Prostate gland (tissue), 2 donors: ENCODE results near the gene CLEC12A. TPM values are rescaled to one million over a fixed set of nuclear protein-coding genes. Genes with fewer than 3 reads are reported as not detected.

Experiments
- DNase-seq: peaks from one replicate; pipeline ENCODE4 v3.0.0-alpha.2; 2019; ENCODE audit warnings: low spot score
- H3K27ac ChIP-seq, 2 donors: fragments of 200-600 bp; sonication (generic); 2 replicates each; pipeline ENCODE4 v1.5.1; 2017 to 2019
- H3K27me3 ChIP-seq: fragments of 200-600 bp; sonication (generic); replicated peaks from 2 replicates; pipeline ENCODE4 v1.5.1; 2019; ENCODE audit not compliant: insufficient read depth
- H3K36me3 ChIP-seq, 2 donors: fragments of 200-600 bp; sonication (generic); 1 replicate in 1 of 2; 2 replicates in 1 of 2; pipeline versions ENCODE4 v1.5.1 to v1.8.1; 2017 to 2019
- H3K4me1 ChIP-seq: fragments of 200-600 bp; sonication (generic); replicated peaks from 2 replicates; pipeline ENCODE4 v1.5.1; 2019
- H3K4me3 ChIP-seq, 2 donors: fragments of 200-600 bp; sonication (generic); 2 replicates each; pipeline ENCODE4 v1.5.1; 2017 to 2019
- H3K9me3 ChIP-seq: fragments of 200-600 bp; sonication (generic); 2 replicates; pipeline ENCODE4 v1.5.1; 2017
- CTCF ChIP-seq, 4 experiments: fragments of 200-600 bp in 2 of 4; fragments of 450-650 bp in 2 of 4; sonication (generic) in 2 of 4; IDR thresholded peaks; 1 replicate in 3 of 4; 2 replicates in 1 of 4; pipeline ENCODE4 v1.5.1; 2016 to 2019; ENCODE audit warnings: antibody characterized with exemption in 4 of 4, mild to moderate bottlenecking in 2 of 4, moderate library complexity in 2 of 4
- POLR2A ChIP-seq: fragments of 450-650 bp; IDR thresholded peaks from one replicate; pipeline ENCODE4 v1.6.1; 2016; ENCODE audit warnings: antibody characterized with exemption, mild to moderate bottlenecking
- POLR2AphosphoS5 ChIP-seq: sonication (generic); formaldehyde crosslinking; IDR thresholded peaks from one replicate; pipeline ENCODE4 v1.6.1; 2017; ENCODE audit warnings: antibody characterized with exemption
- WGBS: methylation state at CpG from one replicate; pipeline ENCODE4 v1.1.5; 2018; 5-methylcytosine and 5-hydroxymethylcytosine counted together
- intact Hi-C: fragments of 100-400 bp; cut with DNase I; formaldehyde crosslinking; loops from one replicate; pipeline ENCODE4 v1.14.2; 2022
- total RNA-seq, 2 donors: library from RNA; depleted of rRNA; stranded (reverse); fragments of >200 nt; gene quantifications; one replicate each; pipeline ENCODE4 v1.1.0, GENCODE V29; 2016

Gene CLEC12A
- total RNA-seq, 2 donors from 2014 or later: 0.18 TPM; not detected in 1

GRCh38 chr12:9931245-9931644 lies 40.0 kb upstream of the CLEC12A start:
- no peak for TF ChIP-seq CTCF (IDR thresholded peaks at IDR 0.05)
- no peak for TF ChIP-seq POLR2AphosphoS5
- no peak for TF ChIP-seq POLR2A
- WGBS: 71% methylated on average over 3 of the region's 3 CpGs
- no peak overlapping the region for H3K27ac ChIP-seq
- no peak overlapping the region for H3K4me3 ChIP-seq
- no peaks in the 10 kb centered on the region for H3K9me3 ChIP-seq
- no peaks in the 10 kb centered on the region for H3K27me3 ChIP-seq
- intact Hi-C loops: no loop called here
- H3K36me3 ChIP-seq: no peaks in the 10 kb centered on the region
- no peak for DNase-seq
- no peaks in the 10 kb centered on the region for H3K4me1 ChIP-seq

GRCh38 chr12:9932270-9932669 lies 38.9 kb upstream of the CLEC12A start, which contains the start of gene CLEC2A:
TSS of gene CLEC2A (minus strand) at chr12:9932370. CDS start at chr12:9932329, 41 bp downstream.
- no peak for TF ChIP-seq POLR2AphosphoS5
- no peak for TF ChIP-seq POLR2A
- no peak for TF ChIP-seq CTCF (IDR thresholded peaks at IDR 0.05)
- Histone ChIP-seq H3K4me3 (no peak within 1 kb of the TSS), H3K9me3 (no peaks in the 10 kb centered on the region), H3K27me3 (no peaks in the 10 kb centered on the region), H3K27ac (no peak within 1 kb of the TSS), H3K36me3 (no peaks in the 10 kb centered on the region), H3K4me1 (no peaks in the 10 kb centered on the region)
- DNase-seq: no peak
- intact Hi-C loops: no loop called here
- WGBS: 66% methylated on average over 6 of the region's 6 CpGs

- no peak overlapping the region for H3K4me3 ChIP-seq
- no peaks in the 10 kb centered on the region for H3K36me3 ChIP-seq
- no peaks in the 10 kb centered on the region for H3K4me1 ChIP-seq
- WGBS: 87% methylated on average over 2 of the region's 2 CpGs
- H3K27ac ChIP-seq: no peak overlapping the region
- DNase-seq: no peak
- H3K9me3 ChIP-seq: no peaks in the 10 kb centered on the region
- TF ChIP-seq POLR2A (no peak), POLR2AphosphoS5 (no peak), CTCF (IDR thresholded peaks at IDR 0.05) (no peak)
- no peaks in the 10 kb centered on the region for H3K27me3 ChIP-seq
- intact Hi-C loops: no loop called here
Observed at GRCh38 chr12:9933958-9934357, 37.3 kb upstream of the CLEC12A start.

GRCh38 chr12:9935026-9935425 lies 36.2 kb upstream of the CLEC12A start:
- no peak overlapping the region for H3K27ac ChIP-seq
- intact Hi-C loops: no loop called here
- DNase-seq: no peak
- no peaks in the 10 kb centered on the region for H3K9me3 ChIP-seq
- H3K4me1 ChIP-seq: no peaks in the 10 kb centered on the region
- 88% methylated on average over 2 of the region's 2 CpGs for WGBS
- no peaks in the 10 kb centered on the region for H3K27me3 ChIP-seq
- H3K4me3 ChIP-seq: no peak overlapping the region
- TF ChIP-seq POLR2A (no peak), CTCF (IDR thresholded peaks at IDR 0.05) (no peak), POLR2AphosphoS5 (no peak)
- no peaks in the 10 kb centered on the region for H3K36me3 ChIP-seq

GRCh38 chr12:9936591-9936990 lies 34.6 kb upstream of the CLEC12A start:
- 78% methylated on average over 10 of the region's 10 CpGs for WGBS
- H3K4me1 ChIP-seq: no peaks in the 10 kb centered on the region

More at GRCh38 chr12:9936591-9936990, 34.6 kb upstream of the CLEC12A start:
- Histone ChIP-seq H3K27me3 (no peaks in the 10 kb centered on the region), H3K27ac (no peak overlapping the region), H3K36me3 (no peaks in the 10 kb centered on the region), H3K9me3 (no peaks in the 10 kb centered on the region), H3K4me3 (no peak overlapping the region)
- intact Hi-C loops: no loop called here
- DNase-seq: no peak
- TF ChIP-seq CTCF (IDR thresholded peaks at IDR 0.05): no peak
- no peak for TF ChIP-seq POLR2A
- no peak for TF ChIP-seq POLR2AphosphoS5
